Stimulated activated naive CD4-positive, alpha-beta T cell treated with Interleukin-2 at 50 U/mL for 16 hours (primary cell): ENCODE data around the gene DYNC1I1.

Source experiments
- DNase-seq: peaks from one replicate; lab custom pipeline; 2025; lab: John Stamatoyannopoulos, UW

The DYNC1I1 gene

DNA sequence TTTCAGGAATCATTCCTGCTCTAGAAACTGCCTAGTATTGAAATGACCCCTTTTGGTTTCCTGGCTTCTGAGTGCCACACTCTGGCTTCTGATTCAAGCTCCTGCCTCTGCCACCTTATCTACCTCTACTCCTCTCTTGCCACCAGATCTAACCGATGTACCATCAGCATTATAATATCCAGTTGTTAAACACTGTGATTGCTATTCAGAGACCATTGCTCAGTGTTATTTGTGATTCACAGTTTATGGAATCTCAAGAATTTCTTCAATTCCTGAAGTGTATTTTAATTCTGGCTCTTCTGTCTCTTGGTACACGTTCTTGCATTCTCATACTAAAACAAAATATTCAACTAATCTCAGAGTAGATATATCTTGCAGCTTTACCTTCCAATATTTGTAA is 88.7 kb downstream of the DYNC1I1 start:
- DNase-seq = no peak

DNA sequence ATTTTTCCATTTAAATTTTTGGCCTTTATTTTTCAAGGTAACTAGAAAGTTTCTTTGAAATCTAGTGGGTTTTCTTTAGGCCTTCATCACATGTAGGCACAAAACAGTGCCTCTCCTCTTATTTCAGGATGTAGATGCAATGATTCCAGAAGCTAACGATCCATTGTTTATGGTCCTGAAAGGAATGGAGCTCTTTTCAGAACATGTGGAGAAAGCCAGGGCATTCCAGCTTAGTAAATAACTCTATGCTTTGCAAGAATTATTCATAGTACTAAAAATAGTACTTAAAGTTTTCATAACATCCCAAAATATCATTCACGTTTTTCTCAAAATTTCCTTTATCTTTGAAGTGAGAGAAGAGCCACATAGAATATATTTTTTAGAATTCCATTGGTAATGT is 91.3 kb downstream of the DYNC1I1 start:
- DNase-seq = no peak

DNA sequence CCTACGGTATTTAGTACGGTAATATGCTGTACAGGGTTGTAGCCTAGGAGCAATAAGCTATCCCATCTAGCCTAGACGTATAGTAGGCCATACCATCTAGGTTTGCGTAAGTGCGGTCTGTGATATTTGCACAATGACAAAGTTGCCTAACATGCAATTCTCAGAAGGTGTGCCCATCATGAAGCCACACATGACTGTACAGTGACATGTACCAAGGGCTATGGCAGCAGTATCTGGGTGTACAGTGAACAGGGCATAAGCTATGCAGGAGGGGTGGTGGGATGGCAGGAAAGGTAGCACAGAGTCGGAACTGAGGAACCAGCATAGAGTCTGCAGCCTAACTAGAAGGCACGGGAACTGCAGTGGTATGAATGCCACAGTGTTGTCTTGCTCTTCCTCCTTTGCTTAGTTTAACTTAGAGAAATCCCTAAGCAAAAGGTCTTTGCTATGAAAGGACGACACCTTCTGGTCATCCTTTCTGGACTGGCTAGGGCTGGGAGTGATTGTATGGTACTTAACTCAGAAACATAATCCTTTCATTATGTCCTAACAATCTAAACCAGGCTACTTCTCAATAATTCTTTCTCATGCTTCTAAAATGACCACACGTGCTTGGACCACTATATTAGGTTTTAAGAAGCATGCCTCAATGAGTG is 93.5 kb downstream of the DYNC1I1 start:
- DNase-seq = no peak

DNA sequence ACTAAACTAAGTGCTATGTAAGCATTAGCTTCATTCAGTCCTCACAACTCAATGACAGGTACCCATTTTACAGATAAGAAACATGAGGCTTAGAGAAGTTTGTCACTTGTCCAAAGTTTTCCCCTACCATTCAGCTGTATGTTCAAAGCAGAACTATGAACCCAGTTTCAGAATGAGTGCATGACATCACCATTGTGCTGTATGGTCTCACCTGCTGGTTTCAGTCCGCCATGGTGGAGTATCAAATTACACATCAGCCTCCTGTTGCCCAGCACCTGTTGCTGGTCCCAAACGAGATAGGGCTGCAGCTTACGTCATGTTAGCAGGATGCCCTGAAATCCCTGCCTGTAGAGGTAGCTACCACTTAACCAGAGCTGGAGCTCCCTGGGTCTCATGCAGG is 95.0 kb downstream of the DYNC1I1 start:
- no peak for DNase-seq

DNA sequence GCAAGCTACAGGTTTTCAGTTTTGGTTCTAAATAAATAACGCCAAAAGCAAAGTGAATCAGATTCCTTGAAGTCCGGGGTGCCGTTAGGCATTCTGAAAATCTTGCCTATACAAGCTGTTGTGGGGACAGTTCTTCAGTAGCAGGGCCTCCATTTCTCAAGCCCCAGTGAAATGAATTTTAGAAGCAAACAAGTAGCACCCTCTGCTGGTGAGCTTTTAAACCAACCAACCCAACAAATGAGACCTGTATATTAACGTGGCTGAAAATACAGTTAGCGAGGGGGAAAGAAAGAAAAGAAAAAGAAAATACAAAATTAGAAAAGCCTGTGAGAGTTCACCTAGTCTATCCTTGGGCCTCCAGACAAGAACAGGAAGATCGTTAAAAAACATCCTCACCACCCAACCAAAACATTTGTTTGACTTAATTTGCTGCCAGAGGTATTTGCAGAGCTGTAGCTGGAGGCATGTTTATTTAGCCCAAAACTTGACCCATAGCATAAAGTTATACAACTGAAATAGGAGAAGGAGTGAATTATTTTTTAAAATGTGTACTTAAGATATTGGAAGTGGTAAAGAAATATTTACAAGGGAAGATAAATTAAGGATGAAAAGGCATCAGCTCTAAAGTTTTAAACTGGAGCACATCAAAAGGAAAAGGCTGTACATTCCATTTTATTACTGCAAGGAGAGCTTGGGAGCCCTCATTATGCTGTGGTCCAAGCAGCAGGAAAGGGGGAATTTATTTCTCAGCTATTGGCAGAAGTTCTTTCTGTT is 98.9 kb downstream of the DYNC1I1 start:
- no peak for DNase-seq

DNA sequence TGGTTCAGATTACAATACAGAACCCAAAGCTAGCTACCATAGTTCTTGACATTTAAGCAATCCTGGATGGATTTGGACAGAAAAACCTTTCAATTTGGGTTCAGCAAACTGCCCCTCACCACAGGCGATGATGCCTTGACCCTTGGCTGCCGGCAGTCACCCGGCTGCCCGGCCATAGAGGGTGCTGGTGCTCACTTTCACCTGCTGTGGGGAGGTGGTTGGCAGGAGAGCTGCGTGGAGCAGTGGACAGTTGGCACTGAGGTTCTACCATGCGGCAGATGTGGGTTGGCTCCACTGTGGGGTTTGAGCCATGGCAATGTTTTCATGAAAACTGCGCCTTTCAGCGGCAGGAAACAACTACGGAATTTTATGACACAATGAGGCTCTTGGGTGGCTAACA is 99.5 kb downstream of the DYNC1I1 start:
- DNase-seq = no peak

DNA sequence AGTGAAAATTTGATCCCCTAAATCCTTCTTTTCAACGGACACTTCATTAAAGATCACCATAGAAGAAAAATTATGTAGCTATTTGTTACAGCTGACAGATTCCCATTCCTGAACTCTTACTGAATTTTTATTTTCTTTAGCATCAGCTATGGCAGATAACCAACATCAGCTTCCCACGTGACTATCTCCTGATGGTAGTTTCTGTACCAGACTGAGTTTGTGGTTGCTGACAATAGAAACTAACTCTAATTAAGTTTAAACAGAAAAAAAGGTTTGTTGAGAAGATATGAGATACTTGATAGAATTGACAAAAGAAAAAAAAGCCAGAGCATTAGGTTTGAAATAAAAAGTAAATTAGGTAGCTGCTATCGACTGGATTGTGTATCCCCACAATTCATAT is 101.8 kb downstream of the DYNC1I1 start:
- no peak for DNase-seq

DNA sequence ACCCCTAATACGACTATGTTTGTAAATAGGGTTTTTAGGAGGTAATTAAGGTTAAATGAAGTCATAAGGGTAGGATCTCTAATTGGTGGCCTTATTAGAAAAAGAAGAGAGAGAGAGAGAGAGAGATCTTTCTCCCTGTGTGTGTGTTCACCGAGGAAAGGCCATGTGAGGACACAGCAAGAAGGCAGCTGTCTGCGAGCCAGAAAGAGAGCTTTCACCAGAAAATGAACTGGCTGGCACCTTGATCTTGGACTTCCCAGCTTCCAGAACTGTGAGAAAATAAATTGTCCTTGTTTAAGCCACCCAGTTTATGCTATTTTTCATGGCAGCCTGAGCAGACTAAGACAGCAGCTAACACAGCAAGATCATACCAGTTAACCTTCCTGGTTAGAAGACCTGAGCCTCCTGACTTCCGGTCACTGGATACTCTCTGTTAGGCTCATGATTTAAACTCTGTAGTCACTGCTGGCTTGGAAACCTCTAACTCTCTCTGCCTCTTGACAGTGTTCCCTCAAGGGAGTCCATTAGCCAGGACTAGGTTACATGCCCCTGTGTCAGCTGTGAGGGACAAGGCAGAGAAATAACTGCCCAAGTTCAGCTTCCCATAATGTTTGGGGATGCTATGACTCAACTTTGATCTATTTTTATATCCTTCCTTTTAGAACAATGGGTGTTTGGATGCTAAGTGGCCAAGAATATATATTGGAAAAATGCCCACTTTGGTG is 102.3 kb downstream of the DYNC1I1 start:
- no peak for DNase-seq

DNA sequence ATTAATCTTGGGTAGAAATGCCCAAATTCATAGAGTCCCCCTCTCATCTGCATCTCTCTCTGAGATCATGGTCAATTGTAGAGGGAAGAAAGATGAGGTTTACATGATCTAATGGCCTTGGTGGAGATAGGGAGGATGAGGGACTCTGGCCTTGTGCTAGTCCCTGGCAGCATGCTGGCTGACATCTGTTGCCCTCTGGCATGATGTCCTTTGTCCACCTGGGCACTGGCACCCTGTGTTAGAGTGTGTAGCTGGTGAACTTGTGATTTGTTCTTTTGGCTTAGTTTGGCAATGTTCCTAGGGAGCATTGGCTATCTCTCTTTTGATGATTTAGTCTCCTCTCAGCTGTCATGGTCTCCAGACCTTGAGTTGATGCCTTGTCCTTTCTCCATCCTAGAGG is 103.2 kb downstream of the DYNC1I1 start:
- no peak for DNase-seq

DNA sequence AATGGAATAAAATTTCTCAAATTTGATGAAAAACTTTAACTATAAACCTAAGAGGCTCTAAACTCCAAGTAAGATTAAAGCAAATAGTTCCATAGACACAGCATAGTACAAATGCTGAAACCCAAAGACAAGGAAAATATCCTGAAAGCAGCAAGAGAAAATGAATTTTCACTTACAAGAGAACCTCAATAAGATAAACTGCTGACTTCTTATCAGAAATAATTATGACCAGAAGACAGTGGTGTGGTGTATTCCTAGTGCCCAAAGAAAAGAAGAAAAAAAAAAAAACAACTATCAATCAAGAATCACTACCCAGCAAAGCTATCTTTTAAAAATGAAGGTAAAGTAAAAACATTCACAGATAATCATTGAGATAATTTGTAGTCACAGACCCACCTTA is 106.3 kb downstream of the DYNC1I1 start:
- DNase-seq = no peak

DNA sequence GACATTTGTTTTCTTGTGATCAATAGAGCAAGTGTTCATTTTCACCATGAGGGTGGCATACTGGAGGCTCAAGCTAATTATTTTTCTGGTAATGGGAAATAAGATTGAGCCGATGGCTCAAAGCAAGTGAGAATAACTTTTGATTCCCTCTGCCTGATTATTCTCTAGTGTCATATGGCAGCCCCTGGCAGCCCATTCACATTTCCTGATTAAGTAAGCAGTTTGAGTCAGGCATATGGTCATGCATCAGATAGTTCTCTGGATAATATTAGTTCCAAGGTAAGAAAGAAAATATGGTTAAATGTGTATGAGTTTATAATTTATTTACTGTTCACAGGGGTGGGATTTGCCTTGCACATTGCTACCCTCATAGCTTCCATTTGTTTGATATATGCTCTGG is 109.2 kb downstream of the DYNC1I1 start:
- DNase-seq = no peak

DNA sequence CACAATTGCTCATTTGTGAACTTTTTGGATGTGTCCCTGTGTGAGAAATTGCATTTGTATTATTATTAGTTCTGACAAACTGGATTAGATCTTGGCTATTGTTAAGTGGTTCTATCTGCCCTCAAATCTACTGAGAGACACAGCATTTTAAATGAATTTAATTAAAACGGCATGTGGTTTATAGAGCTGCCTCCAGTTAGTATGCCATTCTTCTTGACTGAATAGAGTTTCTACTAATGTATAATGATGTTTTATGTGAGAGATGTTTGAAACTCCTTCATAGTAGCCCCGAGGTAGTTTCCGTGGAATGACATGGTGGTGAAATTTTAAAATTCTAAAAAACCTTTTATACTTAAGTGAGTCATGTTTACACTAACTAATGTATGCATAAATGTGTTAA is 110.9 kb downstream of the DYNC1I1 start:
- no peak for DNase-seq

DNA sequence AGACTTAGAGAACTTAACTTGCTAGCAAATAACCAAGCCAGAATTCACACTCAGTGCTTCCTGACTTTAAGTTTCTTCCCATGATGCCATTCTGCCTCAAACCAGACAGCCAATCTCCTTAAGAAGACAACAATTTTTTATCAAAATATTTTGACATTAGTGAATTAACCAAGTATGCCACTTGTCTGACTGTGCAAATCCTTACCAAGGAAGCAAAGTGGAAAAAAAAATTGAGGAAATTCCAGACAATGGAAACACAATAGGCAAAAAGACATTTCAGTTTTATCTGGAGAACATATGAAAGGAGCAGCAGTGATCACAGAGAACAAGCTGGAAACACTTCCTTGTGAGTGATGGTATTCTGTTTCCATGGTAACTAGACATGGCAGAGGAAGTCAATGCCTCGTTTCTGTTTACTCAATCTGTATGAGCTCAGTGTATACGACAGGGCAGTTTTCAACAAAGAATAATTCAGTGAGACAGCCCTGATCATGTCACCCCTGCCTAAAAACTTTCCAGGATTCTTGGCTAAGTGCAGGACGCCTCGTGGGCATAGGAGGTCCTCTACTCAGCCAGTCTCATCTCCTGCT is 114.2 kb downstream of the DYNC1I1 start:
- no peak for DNase-seq

DNA sequence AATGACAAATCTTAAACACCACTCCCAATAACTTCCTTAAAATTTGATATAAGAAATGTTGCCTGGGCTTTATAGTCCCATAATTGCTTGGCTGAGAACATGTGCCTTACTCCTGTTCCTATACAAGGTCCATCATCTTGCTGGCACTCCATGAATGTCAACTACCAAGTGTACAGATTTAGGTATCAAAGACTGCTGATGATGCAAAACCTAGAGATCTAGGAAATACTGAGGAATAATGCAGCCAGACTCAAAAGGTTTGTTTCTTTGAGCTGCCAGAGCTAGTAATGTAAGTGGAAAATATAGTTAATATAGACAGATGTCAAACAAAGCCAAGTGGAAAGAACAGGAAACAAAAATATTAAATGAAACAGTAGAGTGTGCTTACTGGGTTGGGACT is 121.1 kb downstream of the DYNC1I1 start:
- no peak for DNase-seq

DNA sequence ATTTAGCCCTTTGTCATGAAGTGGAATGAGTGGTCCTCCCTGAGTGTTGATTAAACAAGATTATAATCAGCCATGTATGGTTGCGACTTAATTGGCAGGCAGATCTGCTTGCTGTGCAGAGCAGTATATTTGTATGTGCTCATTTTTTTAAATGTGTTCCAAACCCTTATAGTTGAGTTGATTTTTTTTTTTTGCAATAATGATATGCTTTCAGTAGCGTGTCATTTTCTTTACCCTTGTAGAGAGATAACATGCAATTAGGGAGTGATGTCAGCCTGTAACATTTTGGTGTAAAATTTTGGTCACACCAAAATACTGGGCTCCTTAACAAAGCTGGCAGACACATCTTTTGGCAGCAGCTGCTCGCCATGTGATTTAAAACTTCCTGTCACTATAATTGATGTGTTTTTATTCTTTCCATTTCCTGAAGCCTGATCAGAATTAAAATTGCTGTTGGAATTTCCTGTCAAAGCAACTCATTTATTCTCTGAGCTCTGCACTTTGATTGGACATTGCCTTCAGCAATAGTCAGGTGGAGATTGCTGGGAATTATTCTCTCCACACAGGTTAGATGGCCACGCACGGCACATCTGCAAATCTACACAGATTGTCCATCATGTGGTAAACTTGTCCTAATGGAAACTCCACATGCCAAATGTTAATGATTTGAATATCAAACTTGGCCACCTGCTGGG is 125.3 kb downstream of the DYNC1I1 start:
- DNase-seq = no peak

DNA sequence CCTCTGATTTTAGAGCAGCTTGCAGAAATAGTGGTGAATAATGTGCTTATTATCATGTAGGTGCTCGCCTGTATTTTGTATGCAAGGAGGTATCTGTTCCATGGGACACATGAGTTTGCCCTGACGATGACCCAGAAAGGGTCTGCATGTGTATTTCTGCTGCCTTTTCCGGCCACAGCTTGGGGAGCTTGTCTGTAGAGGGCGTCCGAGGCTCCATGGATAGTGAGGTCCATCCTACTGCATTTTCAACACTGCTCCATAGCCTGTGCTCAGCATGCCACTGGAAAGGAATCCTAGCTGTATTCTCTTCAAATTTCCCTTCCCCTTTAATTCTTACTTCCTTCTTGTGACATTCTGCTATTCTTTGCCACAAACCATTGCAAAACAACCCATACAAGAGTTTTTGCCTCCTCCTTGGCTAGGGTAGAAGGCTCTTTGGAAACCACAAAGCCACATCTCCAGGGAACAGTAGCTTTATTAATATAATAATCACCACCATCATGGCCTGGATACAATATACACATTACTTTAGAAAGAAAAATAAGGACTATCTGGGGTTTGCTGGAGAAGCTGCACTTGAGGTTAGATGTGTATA is 127.7 kb downstream of the DYNC1I1 start:
- no peak for DNase-seq

DNA sequence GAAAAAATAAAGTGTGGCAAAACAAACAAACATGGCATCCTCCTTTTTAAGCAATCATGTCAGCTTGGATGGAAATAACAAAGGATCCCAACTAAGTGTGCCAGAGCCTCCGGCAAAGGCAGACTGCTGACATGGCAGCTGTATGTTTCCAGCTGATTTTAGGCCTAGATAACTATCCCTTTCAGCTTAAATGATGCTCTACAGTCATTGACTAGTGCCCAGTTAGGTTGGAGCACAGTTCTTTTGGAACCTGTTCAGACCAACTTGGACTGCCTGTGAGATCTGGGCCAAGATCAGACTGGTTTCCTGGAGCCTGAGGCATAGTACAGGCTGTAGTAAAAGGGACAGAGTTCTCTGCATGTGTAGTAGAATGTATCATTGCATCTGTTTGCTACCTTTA is 128.7 kb downstream of the DYNC1I1 start:
- DNase-seq = no peak

DNA sequence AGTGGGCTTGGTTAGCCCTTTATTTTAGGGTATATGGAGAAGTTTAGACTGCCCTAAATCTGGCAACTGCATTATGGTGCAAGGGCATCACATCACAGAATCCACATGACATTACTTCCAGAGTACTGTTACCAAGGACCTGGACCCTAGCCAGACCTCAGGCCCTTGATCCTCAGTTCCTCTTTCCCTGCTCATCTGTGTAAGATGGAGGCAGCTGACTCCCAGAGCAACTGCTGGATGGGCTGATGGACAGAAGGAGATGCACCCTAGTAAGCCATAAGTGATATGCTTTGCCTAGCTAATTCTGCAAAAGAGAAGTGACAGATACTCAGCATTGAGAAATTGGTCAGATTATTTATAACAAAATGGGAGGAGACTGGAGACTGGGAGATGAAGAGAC is 131.7 kb downstream of the DYNC1I1 start:
- no peak for DNase-seq

DNA sequence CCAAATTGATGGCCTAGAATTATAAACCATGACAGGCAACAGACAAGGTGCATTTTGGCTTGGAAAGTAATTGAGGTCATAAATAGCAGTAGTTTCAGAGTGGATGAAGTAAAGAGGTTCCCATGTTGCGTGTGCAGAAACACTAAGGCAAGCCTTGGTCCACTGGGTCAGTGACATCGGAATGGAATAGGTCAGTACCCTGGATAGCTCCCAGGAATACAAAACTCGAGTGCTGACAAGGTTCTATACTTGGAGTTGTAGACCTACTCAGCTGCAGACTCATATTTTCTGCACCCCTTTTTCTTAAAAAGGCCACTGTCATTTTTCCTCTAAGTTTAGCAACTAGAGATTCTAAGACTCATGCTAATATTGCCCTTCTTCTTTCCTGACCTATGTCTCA is 132.8 kb downstream of the DYNC1I1 start:
- DNase-seq = no peak

DNA sequence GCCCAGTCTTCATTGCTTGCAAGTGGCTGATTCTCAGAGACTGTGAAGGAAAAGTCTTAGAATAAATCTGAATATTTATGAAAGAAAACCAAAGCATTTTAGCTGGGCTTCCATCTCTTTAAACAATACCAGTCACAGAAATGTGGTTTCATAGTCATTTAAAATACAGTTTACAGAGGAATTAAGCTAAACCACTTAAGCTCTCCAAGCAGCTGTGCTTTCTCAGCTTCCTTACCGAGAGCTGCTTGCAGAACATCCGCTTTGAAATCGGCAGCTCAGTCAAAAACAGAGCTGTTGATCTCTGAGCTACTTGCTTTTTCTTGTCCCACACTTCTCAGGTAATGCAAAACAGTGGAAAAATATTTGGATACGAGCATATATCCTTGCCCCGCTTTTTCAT is 134.5 kb downstream of the DYNC1I1 start:
- DNase-seq = no peak

DNA sequence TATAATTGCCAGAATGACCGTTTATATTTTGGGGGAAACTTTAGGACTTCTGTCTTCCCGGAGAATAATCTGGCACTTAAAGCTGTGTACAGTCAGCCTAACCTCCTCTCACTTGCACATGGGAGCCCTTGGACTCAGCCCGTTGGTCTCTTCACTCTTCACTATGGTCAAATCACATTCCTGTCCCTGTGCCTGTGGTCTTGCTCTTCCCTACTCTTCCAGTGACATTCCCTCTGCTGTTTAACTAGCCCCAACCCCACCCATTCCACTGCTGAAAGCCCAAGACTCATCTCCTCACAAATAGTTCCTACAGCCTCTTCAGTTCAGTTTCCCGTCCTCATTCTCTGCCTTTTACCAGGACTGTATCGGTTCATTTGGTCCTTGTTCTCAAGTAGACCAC is 135.0 kb downstream of the DYNC1I1 start:
- DNase-seq = no peak

DNA sequence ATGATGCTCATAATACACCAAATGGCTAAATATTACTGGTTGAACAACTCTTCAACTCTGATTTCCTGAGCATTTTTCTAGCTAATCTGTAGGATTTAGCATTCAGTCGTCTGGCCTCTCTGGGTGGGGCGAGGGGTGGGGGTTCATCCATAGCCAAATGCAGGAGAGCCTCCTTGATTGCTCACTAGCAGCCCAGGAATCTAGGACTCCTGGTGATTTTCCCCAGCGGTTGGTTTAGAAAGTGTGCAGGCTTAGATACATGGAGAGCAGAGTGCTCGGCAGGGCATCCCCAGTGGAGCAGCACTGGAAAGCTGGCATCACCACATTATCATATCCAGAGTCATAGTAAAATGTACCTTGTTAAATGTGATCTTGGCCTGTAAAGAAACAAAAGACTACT is 136.1 kb downstream of the DYNC1I1 start:
- no peak for DNase-seq
